Lung (tissue), 12 donors: ENCODE data around the gene CACFD1. TPM values are rescaled to one million over a fixed set of nuclear protein-coding genes. Genes with fewer than 3 reads are reported as not detected.

Experiments used
- ATAC-seq: fragments of 200-7000 bp; cut with Tn5 transposase; one replicate; pipeline ENCODE4 v1.9.1; 2020; ENCODE audit warnings: moderate number of reproducible peaks; ENCODE audit not compliant: insufficient read depth, low FRiP score
- DNase-seq, 3 donors: peaks; one replicate each; pipeline ENCODE4 v3.0.0-alpha.2; 2013 to 2017
- H3K27ac ChIP-seq, 2 donors: one replicate each; pipeline ENCODE4 v1.5.1; 2013; ENCODE audit warnings: mild to moderate bottlenecking in 2 of 2, moderate library complexity in 2 of 2, control low read depth in 1 of 2, inconsistent platforms in 1 of 2, low read depth in 1 of 2, low read length in 1 of 2
- H3K27me3 ChIP-seq, 3 donors: one replicate each; pipeline ENCODE4 v1.5.1; 2013; ENCODE audit warnings: low read length in 2 of 3; ENCODE audit not compliant: control insufficient read depth in 3 of 3, insufficient read depth in 3 of 3
- H3K36me3 ChIP-seq, 4 donors: one replicate each; pipeline ENCODE4 v1.5.1; 2013; ENCODE audit warnings: low read length in 4 of 4, mild to moderate bottlenecking in 1 of 4, moderate library complexity in 1 of 4; ENCODE audit not compliant: control insufficient read depth in 4 of 4, insufficient read depth in 4 of 4
- H3K4me1 ChIP-seq, 5 donors: one replicate each; pipeline ENCODE4 v1.5.1; 2013; ENCODE audit warnings: low read length in 5 of 5, mild to moderate bottlenecking in 2 of 5, moderate library complexity in 1 of 5; ENCODE audit not compliant: control insufficient read depth in 5 of 5, insufficient read depth in 5 of 5
- H3K4me3 ChIP-seq: one replicate; pipeline ENCODE4 v1.5.1; 2013; ENCODE audit warnings: mild to moderate bottlenecking, control low read depth, moderate library complexity
- H3K9ac ChIP-seq, 2 donors: one replicate each; pipeline ENCODE4 v1.5.1; 2013; ENCODE audit warnings: low read length in 2 of 2, control low read depth in 1 of 2; ENCODE audit not compliant: insufficient read depth in 1 of 2
- H3K9me3 ChIP-seq, 4 donors: one replicate each; pipeline ENCODE4 v1.5.1; 2013; ENCODE audit warnings: low read length in 3 of 4, mild to moderate bottlenecking in 1 of 4, moderate library complexity in 1 of 4; ENCODE audit not compliant: control insufficient read depth in 4 of 4, insufficient read depth in 3 of 4
- CTCF ChIP-seq: IDR thresholded peaks from 2 replicates; pipeline ENCODE4 v1.5.1; 2012; ENCODE audit warnings: mild to moderate bottlenecking; ENCODE audit errors: control extremely low read depth, extremely low read depth
- WGBS, 2 donors: extraction: QIAGEN DNeasy Blood & Tissue Kit; methylation state at CpG; one replicate each; pipeline ENCODE4 v1.1.7; 2013; 5-methylcytosine and 5-hydroxymethylcytosine counted together
- polyA plus RNA-seq, 2 donors: library from polyadenylated mRNA; stranded (reverse); fragments of 200-250 nt; gene quantifications; one replicate each; pipeline ENCODE4 v1.2.1, GENCODE V29; 2013
- total RNA-seq, 2 donors: library from RNA; depleted of rRNA in 1 of 2; stranded (reverse); fragments of >200 nt in 1 of 2; gene quantifications; one replicate each; pipeline ENCODE4 v1.2.1, GENCODE V29; 2014 to 2021
- donor health status: control.
- donor health status: control.
- donor health status: Bipolar disorder and iron deficiency.
- donor health status: healthy.
- donor health status: DM: yes; HTN: yes; CAD: no.

Gene CACFD1
- total and polyA plus RNA-seq, 4 donors, result 18.7 to 46.1 (median 32.1) TPM

- Histone ChIP-seq H3K27me3 (no peaks in the 10 kb centered on the region), H3K27ac (peak overlapping the region in 1 of 2 donors; percentile 13), H3K4me1 (peaks cover 0 to 54% (median 18%) of the 10 kb centered on the region in 5 donors), H3K4me3 (no peak overlapping the region), H3K9me3 (no peaks in the 10 kb centered on the region), H3K36me3 (no peaks in the 10 kb centered on the region), H3K9ac (no peak overlapping the region)
- no peak for TF ChIP-seq CTCF
- no peak for DNase-seq
- no peak for ATAC-seq
- 93 to 95% methylated on average over 8 of the region's 8 CpGs for WGBS, 2 donors
Observed at GRCh38 chr9:133491656-133491925, 31.8 kb downstream of the CACFD1 start.

GRCh38 chr9:133492061-133493021 is 32.6 kb downstream of the CACFD1 start:
- DNase-seq (peak; percentile 78 to 82 (median 79)), ATAC-seq (no peak)
- Histone ChIP-seq H3K27me3 (no peaks in the 10 kb centered on the region), H3K9ac (no peak overlapping the region), H3K36me3 (no peaks in the 10 kb centered on the region), H3K4me1 (peaks cover 0 to 62% (median 19%) of the 10 kb centered on the region in 5 donors), H3K27ac (peak overlapping the region in 1 of 2 donors; percentile 12), H3K4me3 (no peak overlapping the region), H3K9me3 (no peaks in the 10 kb centered on the region)
- TF ChIP-seq CTCF, result no peak
- WGBS, 2 donors, result 71 to 81% methylated on average over 31 to 33 of the region's 33 CpGs

GRCh38 chr9:133493428-133493827 is 33.6 kb downstream of the CACFD1 start:
- 83 to 94% methylated on average over 11 of the region's 11 CpGs for WGBS, 2 donors
- DNase-seq, result no peak
- no peaks in the 10 kb centered on the region for H3K9me3 ChIP-seq
- peaks cover 0 to 60% (median 26%) of the 10 kb centered on the region in 5 donors for H3K4me1 ChIP-seq
- peaks cover 0 to 4% (median 0%) of the 10 kb centered on the region in 3 donors for H3K27me3 ChIP-seq
- no peak for TF ChIP-seq CTCF
- H3K36me3 ChIP-seq, result no peaks in the 10 kb centered on the region
- no peak overlapping the region for H3K4me3 ChIP-seq
- no peak overlapping the region for H3K27ac ChIP-seq
- H3K9ac ChIP-seq, result no peak overlapping the region
- no peak for ATAC-seq
